Liver (tissue), 9 donors: ENCODE measurements around the gene PLCB4. TPM values are rescaled to one million over a fixed set of nuclear protein-coding genes. Genes with fewer than 3 reads are reported as not detected.

Experiments
- DNase-seq: peaks from one replicate; pipeline ENCODE4 v3.0.0-alpha.2; 2017; ENCODE audit warnings: low spot score
- H3K27ac ChIP-seq, 2 donors: one replicate each; pipeline ENCODE4 v1.7.0; 2013; ENCODE audit warnings: inconsistent platforms in 2 of 2, low read length in 2 of 2, control low read depth in 1 of 2, low read depth in 1 of 2, mild to moderate bottlenecking in 1 of 2
- H3K27me3 ChIP-seq, 4 donors: one replicate each; pipeline versions ENCODE4 v1.6.1 to v1.7.0; 2013; ENCODE audit warnings: low read length in 3 of 4, inconsistent platforms in 1 of 4, mild to moderate bottlenecking in 1 of 4, moderate library complexity in 1 of 4; ENCODE audit not compliant: control insufficient read depth in 4 of 4, insufficient read depth in 4 of 4
- H3K36me3 ChIP-seq, 4 donors: one replicate each; pipeline versions ENCODE4 v1.6.1 to v1.7.0; 2013; ENCODE audit warnings: low read length in 3 of 4, mild to moderate bottlenecking in 3 of 4, low read depth in 1 of 4, moderate library complexity in 1 of 4; ENCODE audit not compliant: control insufficient read depth in 4 of 4, insufficient read depth in 3 of 4
- H3K4me1 ChIP-seq, 4 donors: one replicate each; pipeline versions ENCODE4 v1.6.1 to v1.7.0; 2013; ENCODE audit warnings: low read length in 3 of 4, mild to moderate bottlenecking in 3 of 4, moderate library complexity in 1 of 4; ENCODE audit not compliant: control insufficient read depth in 4 of 4, insufficient read depth in 4 of 4
- H3K4me3 ChIP-seq, 3 donors: one replicate each; pipeline versions ENCODE4 v1.6.1 to v1.7.0; 2013; ENCODE audit warnings: low read length in 3 of 3, control low read depth in 1 of 3, low read depth in 1 of 3, mild to moderate bottlenecking in 1 of 3
- H3K9ac ChIP-seq, 2 donors: one replicate each; pipeline ENCODE4 v1.7.0; 2013; ENCODE audit warnings: low read length in 2 of 2, mild to moderate bottlenecking in 2 of 2, moderate library complexity in 2 of 2, control low read depth in 1 of 2, low read depth in 1 of 2
- H3K9me3 ChIP-seq, 4 donors: one replicate each; pipeline versions ENCODE4 v1.6.1 to v1.7.0; 2013; ENCODE audit warnings: low read length in 3 of 4; ENCODE audit not compliant: control insufficient read depth in 4 of 4
- CTCF ChIP-seq: fragments of 150-350 bp; IDR thresholded peaks from 2 replicates; pipeline ENCODE4 v1.5.1; 2017; ENCODE audit warnings: improper control_type of control experiment, low read depth, low read length; ENCODE audit not compliant: missing input control
- FOXA1 ChIP-seq: IDR thresholded peaks from 2 replicates; pipeline ENCODE4 v1.6.1; 2016; ENCODE audit warnings: antibody characterized with exemption
- FOXA2 ChIP-seq: IDR thresholded peaks from 2 replicates; pipeline ENCODE4 v1.6.1; 2016; ENCODE audit warnings: antibody characterized with exemption
- GABPA ChIP-seq, 2 donors: IDR thresholded peaks in 1 of 2; conservative IDR thresholded peaks in 1 of 2; 2 replicates each; pipeline ENCODE4 v1.6.1; 2016; ENCODE audit warnings: antibody characterized with exemption in 2 of 2, mild to moderate bottlenecking in 1 of 2, moderate library complexity in 1 of 2
- HNF4A ChIP-seq, 2 donors: conservative IDR thresholded peaks; 2 replicates each; pipeline ENCODE4 v1.6.1; 2016; ENCODE audit warnings: antibody characterized with exemption in 2 of 2, mild to moderate bottlenecking in 2 of 2
- HNF4G ChIP-seq: IDR thresholded peaks from 2 replicates; pipeline ENCODE4 v1.6.1; 2016; ENCODE audit warnings: antibody characterized with exemption
- JUND ChIP-seq, 2 donors: IDR thresholded peaks; 2 replicates each; pipeline ENCODE4 v1.6.1; 2016; ENCODE audit warnings: antibody characterized with exemption in 2 of 2
- NR2F2 ChIP-seq: IDR thresholded peaks from 2 replicates; pipeline ENCODE4 v1.6.1; 2016; ENCODE audit warnings: antibody characterized with exemption
- RAD21 ChIP-seq, 2 donors: IDR thresholded peaks; 2 replicates each; pipeline ENCODE4 v1.6.1; 2016; ENCODE audit warnings: antibody characterized with exemption in 2 of 2, mild to moderate bottlenecking in 2 of 2
- RXRA ChIP-seq, 2 donors: IDR thresholded peaks; 2 replicates each; pipeline ENCODE4 v1.6.1; 2017 to 2018; ENCODE audit warnings: antibody characterized with exemption in 2 of 2, mild to moderate bottlenecking in 1 of 2
- SP1 ChIP-seq: IDR thresholded peaks from 2 replicates; pipeline ENCODE4 v1.6.1; 2018; ENCODE audit warnings: antibody characterized with exemption, mild to moderate bottlenecking
- TAF1 ChIP-seq: conservative IDR thresholded peaks from 2 replicates; pipeline ENCODE4 v1.6.1; 2016; ENCODE audit warnings: antibody characterized with exemption, mild to moderate bottlenecking
- YY1 ChIP-seq: IDR thresholded peaks from 2 replicates; pipeline ENCODE4 v1.6.1; 2016; ENCODE audit warnings: antibody characterized with exemption, mild to moderate bottlenecking
- WGBS: extraction: QIAGEN DNeasy Blood & Tissue Kit; methylation state at CpG from one replicate; pipeline ENCODE4 v1.1.7; 2013; 5-methylcytosine and 5-hydroxymethylcytosine counted together
- polyA plus RNA-seq, 2 donors: library from polyadenylated mRNA; stranded (reverse) in 1 of 2; unstranded in 1 of 2; fragments of 200-250 nt in 1 of 2; fragments of >200 nt in 1 of 2; fragmentation: Nextera tagmentation in 1 of 2; extraction: Ambion mirVana in 1 of 2; gene quantifications; one replicate each; pipeline versions ENCODE4 v1.2.1 to v1.2.3, GENCODE V29; 2013 to 2015
- total RNA-seq, 2 donors: library from RNA; depleted of rRNA; stranded (reverse); fragments of >200 nt; gene quantifications; one replicate each; pipeline ENCODE4 v1.2.3, GENCODE V29; 2014
- TF ChIP-seq, protein P1 (sequence below): IDR thresholded peaks from 2 replicates; pipeline ENCODE4 v1.6.1; 2016; ENCODE audit warnings: antibody characterized with exemption
- TF ChIP-seq, protein P2 (sequence below): IDR thresholded peaks from 2 replicates; pipeline ENCODE4 v1.6.1; 2016; ENCODE audit warnings: antibody characterized with exemption, mild to moderate bottlenecking
- TF ChIP-seq, protein P3 (sequence below): IDR thresholded peaks from 2 replicates; pipeline ENCODE4 v1.6.1; 2016; ENCODE audit warnings: antibody characterized with exemption
- TF ChIP-seq, protein P4 (sequence below): IDR thresholded peaks from 2 replicates; pipeline ENCODE4 v1.6.1; 2016; ENCODE audit warnings: antibody characterized with exemption
- donor health status: healthy.
- donor health status: healthy.
- donor health status: healthy.
- donor health status: healthy.
- donor health status: healthy.

The PLCB4 gene
- total and polyA plus RNA-seq, 4 donors = 0.14 to 0.67 (median 0.30) TPM

DNA sequence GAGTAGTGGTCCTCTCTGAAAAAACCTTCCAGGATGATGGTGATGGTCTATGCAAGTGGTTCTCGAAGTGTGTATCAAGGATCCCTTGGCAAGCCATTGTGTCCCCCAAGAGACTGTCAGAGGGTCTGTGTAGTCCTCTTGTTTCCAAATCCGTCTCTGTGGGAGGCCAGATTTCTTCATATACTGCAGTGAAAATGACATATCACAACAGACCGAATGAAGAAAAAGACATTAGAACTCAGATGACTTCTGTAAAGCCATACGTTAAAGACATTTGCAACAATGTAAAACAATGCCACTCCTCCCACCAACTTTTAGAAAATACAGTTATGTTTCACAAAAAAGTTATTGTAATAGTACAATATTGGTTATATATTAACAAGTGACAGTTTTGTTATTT, 418.3 kb downstream of the PLCB4 start:
- no peaks in the 10 kb centered on the region for H3K9me3 ChIP-seq
- no peak overlapping the region for H3K27ac ChIP-seq
- TF ChIP-seq HNF4A (conservative IDR thresholded peaks at IDR 0.05) = no peak
- TF ChIP-seq NR2F2 = no peak
- no peak for TF ChIP-seq FOXA2
- TF ChIP-seq TAF1 = no peak
- TF ChIP-seq RXRA (IDR thresholded peaks at IDR 0.05) = no peak
- no peak for TF ChIP-seq GABPA (IDR thresholded peaks at IDR 0.05 in 1 of 2, conservative IDR thresholded peaks at IDR 0.05 in 1 of 2)
- TF ChIP-seq, protein P1, sequence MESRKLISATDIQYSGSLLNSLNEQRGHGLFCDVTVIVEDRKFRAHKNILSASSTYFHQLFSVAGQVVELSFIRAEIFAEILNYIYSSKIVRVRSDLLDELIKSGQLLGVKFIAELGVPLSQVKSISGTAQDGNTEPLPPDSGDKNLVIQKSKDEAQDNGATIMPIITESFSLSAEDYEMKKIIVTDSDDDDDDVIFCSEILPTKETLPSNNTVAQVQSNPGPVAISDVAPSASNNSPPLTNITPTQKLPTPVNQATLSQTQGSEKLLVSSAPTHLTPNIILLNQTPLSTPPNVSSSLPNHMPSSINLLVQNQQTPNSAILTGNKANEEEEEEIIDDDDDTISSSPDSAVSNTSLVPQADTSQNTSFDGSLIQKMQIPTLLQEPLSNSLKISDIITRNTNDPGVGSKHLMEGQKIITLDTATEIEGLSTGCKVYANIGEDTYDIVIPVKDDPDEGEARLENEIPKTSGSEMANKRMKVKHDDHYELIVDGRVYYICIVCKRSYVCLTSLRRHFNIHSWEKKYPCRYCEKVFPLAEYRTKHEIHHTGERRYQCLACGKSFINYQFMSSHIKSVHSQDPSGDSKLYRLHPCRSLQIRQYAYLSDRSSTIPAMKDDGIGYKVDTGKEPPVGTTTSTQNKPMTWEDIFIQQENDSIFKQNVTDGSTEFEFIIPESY = no peak
- TF ChIP-seq YY1 = no peak
- TF ChIP-seq, protein P2, sequence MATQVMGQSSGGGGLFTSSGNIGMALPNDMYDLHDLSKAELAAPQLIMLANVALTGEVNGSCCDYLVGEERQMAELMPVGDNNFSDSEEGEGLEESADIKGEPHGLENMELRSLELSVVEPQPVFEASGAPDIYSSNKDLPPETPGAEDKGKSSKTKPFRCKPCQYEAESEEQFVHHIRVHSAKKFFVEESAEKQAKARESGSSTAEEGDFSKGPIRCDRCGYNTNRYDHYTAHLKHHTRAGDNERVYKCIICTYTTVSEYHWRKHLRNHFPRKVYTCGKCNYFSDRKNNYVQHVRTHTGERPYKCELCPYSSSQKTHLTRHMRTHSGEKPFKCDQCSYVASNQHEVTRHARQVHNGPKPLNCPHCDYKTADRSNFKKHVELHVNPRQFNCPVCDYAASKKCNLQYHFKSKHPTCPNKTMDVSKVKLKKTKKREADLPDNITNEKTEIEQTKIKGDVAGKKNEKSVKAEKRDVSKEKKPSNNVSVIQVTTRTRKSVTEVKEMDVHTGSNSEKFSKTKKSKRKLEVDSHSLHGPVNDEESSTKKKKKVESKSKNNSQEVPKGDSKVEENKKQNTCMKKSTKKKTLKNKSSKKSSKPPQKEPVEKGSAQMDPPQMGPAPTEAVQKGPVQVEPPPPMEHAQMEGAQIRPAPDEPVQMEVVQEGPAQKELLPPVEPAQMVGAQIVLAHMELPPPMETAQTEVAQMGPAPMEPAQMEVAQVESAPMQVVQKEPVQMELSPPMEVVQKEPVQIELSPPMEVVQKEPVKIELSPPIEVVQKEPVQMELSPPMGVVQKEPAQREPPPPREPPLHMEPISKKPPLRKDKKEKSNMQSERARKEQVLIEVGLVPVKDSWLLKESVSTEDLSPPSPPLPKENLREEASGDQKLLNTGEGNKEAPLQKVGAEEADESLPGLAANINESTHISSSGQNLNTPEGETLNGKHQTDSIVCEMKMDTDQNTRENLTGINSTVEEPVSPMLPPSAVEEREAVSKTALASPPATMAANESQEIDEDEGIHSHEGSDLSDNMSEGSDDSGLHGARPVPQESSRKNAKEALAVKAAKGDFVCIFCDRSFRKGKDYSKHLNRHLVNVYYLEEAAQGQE = no peak
- TF ChIP-seq FOXA1 = no peak
- no peak for TF ChIP-seq SP1
- TF ChIP-seq, protein P3, sequence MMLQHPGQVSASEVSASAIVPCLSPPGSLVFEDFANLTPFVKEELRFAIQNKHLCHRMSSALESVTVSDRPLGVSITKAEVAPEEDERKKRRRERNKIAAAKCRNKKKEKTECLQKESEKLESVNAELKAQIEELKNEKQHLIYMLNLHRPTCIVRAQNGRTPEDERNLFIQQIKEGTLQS = no peak
- TF ChIP-seq, protein P4, sequence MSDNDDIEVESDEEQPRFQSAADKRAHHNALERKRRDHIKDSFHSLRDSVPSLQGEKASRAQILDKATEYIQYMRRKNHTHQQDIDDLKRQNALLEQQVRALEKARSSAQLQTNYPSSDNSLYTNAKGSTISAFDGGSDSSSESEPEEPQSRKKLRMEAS = no peak
- no peak for TF ChIP-seq CTCF
- TF ChIP-seq RAD21 (IDR thresholded peaks at IDR 0.05) = no peak
- TF ChIP-seq JUND (IDR thresholded peaks at IDR 0.05) = no peak
- peaks cover 0 to 3% (median 0%) of the 10 kb centered on the region in 4 donors for H3K27me3 ChIP-seq
- H3K36me3 ChIP-seq = no peaks in the 10 kb centered on the region
- no peak overlapping the region for H3K4me3 ChIP-seq
- H3K4me1 ChIP-seq = no peaks in the 10 kb centered on the region
- H3K9ac ChIP-seq = no peak overlapping the region
- 72% methylated on average over 4 of the region's 4 CpGs for WGBS
- no peak for DNase-seq

DNA sequence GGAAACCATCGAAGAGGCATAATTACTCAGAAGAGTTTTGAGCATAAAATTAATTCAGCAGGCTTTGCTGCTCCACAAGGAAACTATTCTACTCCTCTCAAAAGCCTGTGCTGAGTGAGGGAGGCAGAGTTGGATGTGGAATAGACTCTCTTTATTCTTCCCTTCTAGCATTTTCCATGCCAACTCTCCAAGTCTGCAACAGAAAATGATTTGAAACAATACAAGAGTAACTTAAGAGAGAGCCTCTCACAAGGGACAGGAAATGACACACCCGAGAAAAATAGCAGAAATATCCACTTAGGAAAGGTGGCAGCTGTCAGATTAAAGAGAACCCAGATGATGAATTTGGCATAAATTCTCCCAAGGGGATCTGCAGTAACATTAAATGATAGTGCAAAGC, 419.2 kb downstream of the PLCB4 start:
- no peak for DNase-seq
- Histone ChIP-seq H3K4me3 (no peak overlapping the region), H3K27me3 (peaks cover 0 to 3% (median 1%) of the 10 kb centered on the region in 4 donors), H3K9ac (no peak overlapping the region), H3K9me3 (no peaks in the 10 kb centered on the region), H3K27ac (no peak overlapping the region), H3K4me1 (no peaks in the 10 kb centered on the region), H3K36me3 (no peaks in the 10 kb centered on the region)
- 49% methylated on average over 2 of the region's 2 CpGs for WGBS
- TF ChIP-seq JUND (IDR thresholded peaks at IDR 0.05) (no peak), NR2F2 (no peak), YY1 (no peak), SP1 (no peak), HNF4G (no peak), CTCF (no peak), RXRA (IDR thresholded peaks at IDR 0.05) (no peak), GABPA (IDR thresholded peaks at IDR 0.05 in 1 of 2, conservative IDR thresholded peaks at IDR 0.05 in 1 of 2) (no peak), RAD21 (IDR thresholded peaks at IDR 0.05) (no peak), HNF4A (conservative IDR thresholded peaks at IDR 0.05) (no peak)
- TF ChIP-seq, protein P2 = no peak
- TF ChIP-seq, protein P4 = no peak
- TF ChIP-seq, protein P3 = no peak
